Fibroblast of the aortic adventitia (primary cell): ENCODE measurements around the gene CENPP. TPM values are rescaled to one million over a fixed set of nuclear protein-coding genes. Genes with fewer than 3 reads are reported as not detected.

Experiments used
- DNase-seq: peaks from one replicate; pipeline ENCODE4 v3.0.0-alpha.2; 2010; ENCODE audit warnings: low read depth
- H3K4me3 ChIP-seq: 2 replicates; pipeline ENCODE4 v1.5.1; 2011; ENCODE audit warnings: low read depth, mild to moderate bottlenecking, control low read depth, low read length, moderate library complexity
- total RNA-seq: library from RNA; depleted of rRNA; stranded (reverse); fragments of >200 nt; gene quantifications from 2 replicates; pipeline ENCODE4 v1.2.3, GENCODE V29; 2012; ENCODE audit warnings: low replicate concordance
- TF ChIP-seq, protein P1 (sequence below): IDR thresholded peaks from 2 replicates; pipeline ENCODE4 v1.5.1; 2011; ENCODE audit warnings: mild to moderate bottlenecking, low read length, control low read depth, inconsistent platforms; ENCODE audit not compliant: insufficient read depth

CENPP gene
- total RNA-seq, 1 donor = 19.3 TPM

DNA sequence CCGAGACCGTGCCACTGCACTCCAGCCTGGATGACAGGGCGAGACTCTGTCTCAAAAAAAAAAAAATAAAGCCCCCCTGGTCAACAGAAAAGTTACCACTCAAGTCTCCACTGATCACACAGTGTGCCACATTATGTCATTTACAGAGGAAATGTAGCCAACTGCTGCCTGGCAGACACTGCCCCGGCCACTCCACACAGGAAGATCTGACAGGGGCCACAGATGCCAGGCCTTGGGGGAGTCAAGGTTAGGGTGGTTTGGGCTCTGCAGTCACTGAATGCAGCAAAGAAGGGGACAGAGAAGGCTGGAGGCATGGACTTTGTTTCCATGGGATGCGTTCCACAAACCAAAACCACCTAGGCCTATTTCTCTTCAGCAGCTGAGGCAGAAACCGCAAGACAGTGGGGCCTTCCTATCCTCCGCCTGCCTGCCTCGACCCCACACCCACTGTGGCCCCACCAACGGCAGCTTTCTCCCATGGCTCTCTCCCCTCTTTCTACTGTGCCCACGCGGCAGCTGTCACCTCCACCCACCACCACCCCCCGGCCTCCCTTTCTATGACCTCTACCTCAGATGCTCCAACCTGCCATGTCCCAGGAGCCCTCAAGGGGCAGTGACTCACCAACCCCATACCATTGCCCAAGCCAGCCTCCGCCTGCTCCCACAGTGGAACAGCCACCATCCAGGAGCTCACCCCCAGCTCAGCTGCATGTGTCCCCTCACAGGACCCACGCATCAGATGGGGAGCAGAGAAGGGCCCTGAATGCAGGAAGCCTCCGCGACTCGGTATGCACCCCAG, 331.7 kb downstream of the CENPP start:
- TF ChIP-seq, protein P1, sequence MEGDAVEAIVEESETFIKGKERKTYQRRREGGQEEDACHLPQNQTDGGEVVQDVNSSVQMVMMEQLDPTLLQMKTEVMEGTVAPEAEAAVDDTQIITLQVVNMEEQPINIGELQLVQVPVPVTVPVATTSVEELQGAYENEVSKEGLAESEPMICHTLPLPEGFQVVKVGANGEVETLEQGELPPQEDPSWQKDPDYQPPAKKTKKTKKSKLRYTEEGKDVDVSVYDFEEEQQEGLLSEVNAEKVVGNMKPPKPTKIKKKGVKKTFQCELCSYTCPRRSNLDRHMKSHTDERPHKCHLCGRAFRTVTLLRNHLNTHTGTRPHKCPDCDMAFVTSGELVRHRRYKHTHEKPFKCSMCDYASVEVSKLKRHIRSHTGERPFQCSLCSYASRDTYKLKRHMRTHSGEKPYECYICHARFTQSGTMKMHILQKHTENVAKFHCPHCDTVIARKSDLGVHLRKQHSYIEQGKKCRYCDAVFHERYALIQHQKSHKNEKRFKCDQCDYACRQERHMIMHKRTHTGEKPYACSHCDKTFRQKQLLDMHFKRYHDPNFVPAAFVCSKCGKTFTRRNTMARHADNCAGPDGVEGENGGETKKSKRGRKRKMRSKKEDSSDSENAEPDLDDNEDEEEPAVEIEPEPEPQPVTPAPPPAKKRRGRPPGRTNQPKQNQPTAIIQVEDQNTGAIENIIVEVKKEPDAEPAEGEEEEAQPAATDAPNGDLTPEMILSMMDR = no peak
- no peak for DNase-seq
- no peak overlapping the region for H3K4me3 ChIP-seq

DNA sequence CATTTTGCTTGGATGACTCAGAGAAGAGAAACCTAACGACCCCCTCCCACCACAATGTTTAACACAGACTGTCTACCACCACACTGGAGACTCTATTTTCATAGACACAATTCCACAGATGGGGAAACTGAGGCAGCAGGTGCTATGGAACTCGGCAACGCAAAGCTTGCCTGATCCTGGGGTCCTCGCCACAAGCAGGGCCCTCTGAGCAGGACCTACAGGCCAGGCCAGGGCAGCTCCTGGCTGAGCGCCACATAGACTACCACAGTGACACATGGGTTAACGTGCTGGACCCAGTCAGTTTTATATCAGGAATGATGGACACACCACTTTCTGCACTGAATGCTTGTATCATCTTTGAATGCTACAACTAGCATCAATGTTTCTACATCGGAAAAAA, 332.4 kb downstream of the CENPP start:
- TF ChIP-seq, protein P1 = no peak
- no peak overlapping the region for H3K4me3 ChIP-seq
- DNase-seq = no peak

DNA sequence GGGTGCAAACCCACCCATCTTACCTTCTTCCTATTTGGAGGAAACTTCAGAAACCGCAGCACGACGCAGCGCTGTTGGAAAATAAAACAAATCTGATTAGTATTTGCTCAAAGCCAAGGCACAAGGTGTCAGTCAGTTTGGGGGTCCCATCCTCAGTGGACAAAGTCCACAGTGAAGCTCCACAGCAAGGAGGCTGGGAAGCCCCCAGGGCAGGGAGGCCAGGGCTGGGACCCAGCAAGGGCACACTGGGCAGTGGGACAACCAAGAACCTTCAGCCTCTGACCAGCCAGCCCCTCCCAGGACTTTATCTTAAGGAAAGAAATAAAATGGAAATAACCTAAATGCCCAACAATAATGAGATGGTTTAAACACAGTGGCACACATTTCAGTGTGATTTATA, 332.9 kb downstream of the CENPP start:
- TF ChIP-seq, protein P1 = no peak
- H3K4me3 ChIP-seq = no peak overlapping the region
- DNase-seq = no peak

DNA sequence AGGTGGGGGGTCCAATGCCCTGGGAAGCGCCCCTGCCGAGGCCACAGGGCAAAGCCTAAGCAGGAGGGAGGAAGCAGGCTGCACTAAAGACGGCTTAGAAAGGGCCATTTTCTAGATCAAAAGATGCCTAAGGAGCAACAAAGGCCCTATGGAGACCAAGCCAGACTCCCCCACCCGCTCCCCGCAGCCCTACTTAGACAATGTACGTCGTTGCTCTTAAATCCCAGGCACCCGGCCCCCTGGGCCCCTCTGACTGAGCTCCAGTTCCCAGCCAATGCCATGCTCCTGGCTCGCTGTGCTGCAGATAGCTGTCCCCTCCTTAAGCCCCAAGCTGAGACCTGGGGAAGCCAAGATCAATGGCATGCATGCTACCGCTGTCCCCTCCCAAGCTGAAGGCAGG, 333.8 kb downstream of the CENPP start:
- TF ChIP-seq, protein P1 = no peak
- no peak overlapping the region for H3K4me3 ChIP-seq
- no peak for DNase-seq

DNA sequence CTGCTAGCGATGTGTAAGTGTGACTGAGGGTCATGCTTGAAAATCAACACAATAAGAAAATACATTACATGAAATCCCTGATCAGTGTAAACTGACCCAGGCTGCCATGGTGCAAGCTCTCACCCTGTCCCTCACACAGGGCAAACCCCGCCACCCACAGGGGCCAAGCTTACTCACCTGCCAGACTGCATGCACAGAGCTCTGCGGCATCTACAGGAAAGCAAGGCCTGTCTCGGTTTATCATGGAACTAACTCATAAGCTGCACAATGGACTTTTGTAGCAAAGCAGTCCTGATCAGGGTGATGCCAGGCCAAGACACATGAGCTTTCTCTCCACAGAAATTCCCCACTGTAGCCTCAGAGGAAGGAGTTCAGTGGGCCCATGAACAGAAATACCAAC, 334.5 kb downstream of the CENPP start:
- H3K4me3 ChIP-seq = no peak overlapping the region
- TF ChIP-seq, protein P1 = no peak
- no peak for DNase-seq

DNA sequence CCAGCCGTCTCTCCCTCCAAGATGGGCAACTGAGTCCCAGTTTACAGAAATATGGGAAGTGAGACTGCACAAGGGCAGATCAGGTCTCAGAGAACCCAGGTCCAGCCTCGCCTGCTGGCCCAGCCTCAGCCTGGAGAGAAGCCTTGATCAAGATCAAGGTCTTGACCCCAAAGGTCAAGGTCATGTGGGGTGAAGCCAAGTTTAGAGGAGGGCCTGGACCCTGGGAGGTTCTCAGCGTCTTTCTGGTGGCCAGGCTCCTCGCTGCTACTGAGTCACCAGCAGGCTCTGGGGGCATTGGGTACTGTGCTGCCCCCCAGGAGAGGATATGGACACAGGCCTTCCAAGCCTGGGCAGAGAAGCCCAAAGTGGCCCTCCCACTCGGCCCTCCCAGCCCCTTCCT, 335.4 kb downstream of the CENPP start:
- DNase-seq = no peak
- TF ChIP-seq, protein P1 = no peak
- no peak overlapping the region for H3K4me3 ChIP-seq

DNA sequence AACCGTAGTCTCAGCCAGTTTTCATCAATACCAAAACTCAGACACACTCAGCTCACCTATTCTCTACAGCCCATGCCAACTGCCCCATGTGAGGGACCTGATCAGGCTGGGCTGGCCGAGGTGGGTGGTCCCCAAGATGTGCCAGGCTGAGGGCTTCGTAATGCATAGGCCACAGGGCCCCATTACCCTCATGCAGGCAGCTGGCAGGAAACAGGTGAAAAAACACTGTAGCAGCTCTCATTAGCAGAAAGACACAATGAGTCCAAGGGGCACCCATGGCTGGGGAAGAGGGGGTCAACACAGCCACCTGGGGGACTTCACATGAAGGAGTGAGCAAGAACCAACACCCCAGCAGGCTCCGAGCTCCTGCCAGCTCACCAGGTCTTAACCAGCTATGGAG, 336.0 kb downstream of the CENPP start:
- no peak overlapping the region for H3K4me3 ChIP-seq
- DNase-seq = no peak
- TF ChIP-seq, protein P1 = no peak
